HG03469 (cell line): ENCODE measurements around the gene ZDHHC16.
"Not testable (repeated sequence)": the region's sequence is repeated elsewhere in the genome, so short reads cannot be mapped to it uniquely, and the experiment has no call there.

Source experiments
- ATAC-seq: cut with Tn5 transposase; IDR thresholded peaks from one replicate; pipeline ENCODE4 v1.9.1; 2021; ENCODE audit warnings: mild to moderate bottlenecking, moderate library complexity, moderate number of reproducible peaks; ENCODE audit not compliant: unreplicated experiment

Gene ZDHHC16

GRCh38 chr10:97434055-97434454 is 11.9 kb upstream of the ZDHHC16 start:
- no peak for ATAC-seq

GRCh38 chr10:97434557-97434956 is 11.4 kb upstream of the ZDHHC16 start:
- no peak for ATAC-seq

DNA sequence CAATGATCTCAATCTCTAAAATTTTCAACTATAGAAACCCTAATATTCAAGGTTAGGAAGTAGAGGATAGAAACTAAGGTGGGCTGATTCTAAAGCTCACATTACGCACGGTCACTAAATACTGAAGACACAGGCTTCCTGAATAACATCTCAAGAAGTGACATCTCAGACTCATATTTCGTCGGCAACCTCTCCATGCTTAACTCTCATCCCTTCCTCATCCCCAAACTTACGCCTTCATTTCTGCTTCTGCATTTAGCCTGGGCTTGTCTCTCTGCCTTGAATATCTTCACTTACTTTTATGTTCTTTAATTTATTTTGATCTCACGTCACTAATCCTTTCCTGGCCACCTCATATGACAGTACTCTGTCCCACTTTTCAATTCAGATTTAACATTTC is 10.8 kb upstream of the ZDHHC16 start:
- ATAC-seq: no peak

- ATAC-seq: no peak
These were observed 3.7 kb upstream of the ZDHHC16 start for GRCh38 chr10:97442277-97442676.

DNA sequence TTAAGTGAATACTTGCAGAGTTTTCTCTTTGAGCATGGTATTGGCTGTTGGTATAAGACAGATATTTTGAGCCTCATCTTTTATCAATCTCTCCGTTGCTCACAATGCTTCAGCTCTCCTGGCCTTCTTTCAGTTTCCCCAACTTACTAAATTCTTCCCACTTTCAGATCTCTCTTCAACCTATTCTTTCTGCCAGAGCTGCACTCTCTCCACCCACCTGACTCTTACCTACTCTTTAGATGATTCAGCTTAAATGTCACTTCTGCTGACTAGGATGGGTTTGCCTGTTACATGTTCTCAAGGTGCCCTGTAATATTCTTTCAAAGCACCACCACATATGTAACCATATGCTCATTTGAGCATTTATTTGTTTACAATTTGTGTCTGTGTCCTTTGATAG is 1.8 kb upstream of the ZDHHC16 start:
- no peak for ATAC-seq

GRCh38 chr10:97445357-97445721 is 636 bp upstream of the ZDHHC16 start:
- ATAC-seq: no peak

- no peak for ATAC-seq
These were observed 4.9 kb downstream of the ZDHHC16 start for GRCh38 chr10:97450828-97451227.

- no peak for ATAC-seq
These were observed 5.6 kb downstream of the ZDHHC16 start for GRCh38 chr10:97451605-97452004.

GRCh38 chr10:97452352-97452751 is 6.4 kb downstream of the ZDHHC16 start:
- ATAC-seq: no peak

DNA sequence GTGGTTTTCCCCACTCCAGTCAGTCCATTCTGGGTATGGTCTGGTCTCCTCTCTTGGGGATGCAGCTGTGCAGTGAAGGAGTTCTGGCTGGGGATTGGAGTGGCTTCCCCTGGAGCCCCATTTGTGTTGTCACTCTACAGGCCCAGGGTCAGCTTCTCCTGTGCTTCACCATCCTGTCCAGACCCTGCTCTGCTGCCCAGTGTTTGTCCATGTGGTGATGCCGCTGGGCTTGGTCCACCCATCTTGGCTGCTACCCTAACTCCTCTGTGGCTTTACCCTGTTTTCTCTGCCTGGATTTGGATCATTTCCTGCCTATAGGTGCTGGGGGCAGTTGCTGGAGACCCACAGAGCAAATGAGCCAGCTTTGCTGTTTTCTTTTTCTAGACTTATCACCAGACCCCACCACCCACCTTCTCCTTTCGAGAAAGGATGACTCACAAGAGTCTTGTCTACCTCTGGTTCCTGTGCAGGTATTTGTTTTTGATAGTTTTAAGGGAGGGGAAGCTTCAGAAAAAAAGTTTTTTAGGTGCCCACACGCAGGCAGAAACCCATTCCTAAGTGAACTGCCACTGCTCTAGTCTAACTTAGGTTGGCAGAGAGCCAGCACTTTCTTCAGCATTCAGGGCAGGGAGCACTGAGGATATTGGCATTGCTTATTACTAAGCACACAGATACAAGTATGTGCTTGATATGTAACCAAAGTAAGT is 8.5 kb downstream of the ZDHHC16 start:
- no peak for ATAC-seq

GRCh38 chr10:97456034-97456685 is 10.2 kb downstream of the ZDHHC16 start:
- no peak for ATAC-seq

- ATAC-seq: no peak
These were observed 10.7 kb downstream of the ZDHHC16 start for GRCh38 chr10:97456686-97457065.

GRCh38 chr10:97459111-97459510 is 13.1 kb downstream of the ZDHHC16 start:
- ATAC-seq: no peak

DNA sequence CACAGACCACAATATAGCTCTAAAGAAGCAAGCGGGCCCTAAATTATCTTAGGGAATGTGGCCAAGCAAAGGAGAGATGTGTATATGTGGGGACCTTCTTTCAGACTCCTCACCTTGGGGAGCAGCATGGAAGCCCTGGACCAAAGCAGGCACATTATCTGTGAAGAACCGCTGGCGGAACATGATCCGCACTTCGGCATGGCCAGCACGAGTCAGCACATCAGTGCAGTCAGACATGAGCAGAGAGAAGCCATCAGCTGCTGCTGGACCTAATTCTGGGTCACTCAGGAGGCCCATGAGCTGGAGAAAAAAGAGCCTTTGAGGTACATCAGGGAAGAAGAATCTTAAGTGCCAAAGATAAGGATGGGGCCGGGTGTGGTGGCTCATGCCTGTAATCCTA is 14.0 kb downstream of the ZDHHC16 start:
- no peak for ATAC-seq

GRCh38 chr10:97462309-97462708 is 16.3 kb downstream of the ZDHHC16 start:
- ATAC-seq: no peak

DNA sequence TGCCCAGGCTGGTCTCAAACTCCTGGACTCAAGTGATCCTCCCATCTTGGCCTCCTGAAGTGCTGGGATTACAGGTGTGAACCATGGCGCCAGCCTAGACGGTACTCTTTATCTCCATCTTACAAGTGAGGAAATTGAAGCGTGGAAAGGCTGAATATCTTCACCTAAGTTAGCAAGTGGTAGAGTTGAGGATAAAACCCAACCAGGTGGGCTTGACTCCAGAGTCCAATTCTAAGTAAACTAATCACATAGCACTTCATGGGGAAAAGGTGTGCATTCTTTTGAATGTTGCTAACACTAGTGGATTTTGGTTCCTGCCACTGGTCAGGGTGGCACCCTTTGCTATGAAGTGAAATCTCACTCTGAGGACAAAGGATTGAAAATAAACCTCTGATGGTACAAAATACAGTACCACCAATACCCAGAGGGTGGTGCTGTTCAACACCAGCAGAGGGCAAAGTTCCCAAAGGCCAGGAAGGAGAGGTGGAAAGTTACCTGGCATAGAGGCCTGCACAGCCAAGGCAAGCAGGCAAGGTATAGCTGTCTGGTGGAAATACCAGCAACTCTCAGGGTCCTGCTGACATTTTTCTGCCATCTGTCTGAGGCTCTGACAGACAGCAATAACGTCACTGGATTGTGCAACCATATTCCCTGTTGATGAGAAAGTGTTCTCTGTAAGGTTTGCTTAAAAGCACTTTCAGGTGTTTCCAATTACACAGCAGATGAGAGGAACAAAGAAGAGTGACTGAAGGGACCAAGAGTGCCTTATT is 17.6 kb downstream of the ZDHHC16 start:
- no peak for ATAC-seq

GRCh38 chr10:97464226-97464625 is 18.3 kb downstream of the ZDHHC16 start:
- ATAC-seq: no peak

GRCh38 chr10:97465982-97466381 is 20.0 kb downstream of the ZDHHC16 start:
- no peak for ATAC-seq

- ATAC-seq: no peak
These were observed 20.8 kb downstream of the ZDHHC16 start for GRCh38 chr10:97466755-97467154.

- no peak for ATAC-seq
These were observed 22.2 kb downstream of the ZDHHC16 start for GRCh38 chr10:97468162-97468561.

DNA sequence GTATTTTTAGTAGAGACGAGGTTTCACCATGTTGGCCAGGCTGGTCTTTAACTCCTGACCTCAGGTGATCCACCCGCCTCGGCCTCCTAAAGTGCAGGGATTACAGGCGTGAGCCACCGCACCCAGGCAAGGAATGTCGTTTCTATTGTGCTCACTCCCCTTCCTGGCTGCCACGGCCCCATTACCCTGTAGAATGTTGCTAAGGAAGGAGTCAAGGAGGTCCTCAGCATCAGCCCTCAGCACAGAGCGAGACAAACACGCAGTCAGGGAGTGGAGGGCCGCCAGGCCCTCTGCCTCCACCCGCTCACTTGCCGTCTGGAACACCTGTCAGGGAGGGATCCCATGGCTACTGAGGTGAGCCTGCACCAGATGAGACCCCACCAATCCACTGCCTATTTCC is 22.8 kb downstream of the ZDHHC16 start:
- not testable (repeated sequence) for ATAC-seq

GRCh38 chr10:97474918-97475317 is 28.9 kb downstream of the ZDHHC16 start:
- ATAC-seq: no peak
